Subcutaneous adipose tissue (tissue), 4 donors: ENCODE data around the gene STXBP5. TPM values are rescaled to one million over a fixed set of nuclear protein-coding genes. Genes with fewer than 3 reads are reported as not detected.

Experiments
- CTCF ChIP-seq: fragments of 450-650 bp; IDR thresholded peaks from one replicate; pipeline ENCODE4 v1.5.1; 2016; ENCODE audit warnings: low read depth, mild to moderate bottlenecking, control low read depth, antibody characterized with exemption, moderate library complexity
- total RNA-seq, 4 donors: library from RNA; depleted of rRNA; stranded (reverse); fragments of >200 nt; gene quantifications; one replicate each; pipeline ENCODE4 v1.1.0, GENCODE V29; 2016

STXBP5 gene
- total RNA-seq, 4 donors from 2014 or later: 21.3 to 31.3 (median 25.7) TPM

GRCh38 chr6:147282566-147282959 is 78.3 kb downstream of the STXBP5 start:
- no peak for TF ChIP-seq CTCF

GRCh38 chr6:147283460-147283859 is 79.2 kb downstream of the STXBP5 start:
- TF ChIP-seq CTCF: no peak

- no peak for TF ChIP-seq CTCF
These were observed 81.1 kb downstream of the STXBP5 start for GRCh38 chr6:147285087-147285855.

- no peak for TF ChIP-seq CTCF
These were observed 83.7 kb downstream of the STXBP5 start for GRCh38 chr6:147287869-147288271.

GRCh38 chr6:147297124-147297523 is 92.9 kb downstream of the STXBP5 start:
- TF ChIP-seq CTCF: no peak

GRCh38 chr6:147297663-147298316 is 93.6 kb downstream of the STXBP5 start:
- no peak for TF ChIP-seq CTCF

GRCh38 chr6:147298461-147298860 is 94.2 kb downstream of the STXBP5 start:
- TF ChIP-seq CTCF: no peak
